SK-N-DZ (cell line): ENCODE results near the gene PRKN.

Experiments
- DNase-seq: peaks from one replicate; pipeline ENCODE4 v3.0.0-alpha.2; 2015; ENCODE audit warnings: low spot score

PRKN gene

DNA sequence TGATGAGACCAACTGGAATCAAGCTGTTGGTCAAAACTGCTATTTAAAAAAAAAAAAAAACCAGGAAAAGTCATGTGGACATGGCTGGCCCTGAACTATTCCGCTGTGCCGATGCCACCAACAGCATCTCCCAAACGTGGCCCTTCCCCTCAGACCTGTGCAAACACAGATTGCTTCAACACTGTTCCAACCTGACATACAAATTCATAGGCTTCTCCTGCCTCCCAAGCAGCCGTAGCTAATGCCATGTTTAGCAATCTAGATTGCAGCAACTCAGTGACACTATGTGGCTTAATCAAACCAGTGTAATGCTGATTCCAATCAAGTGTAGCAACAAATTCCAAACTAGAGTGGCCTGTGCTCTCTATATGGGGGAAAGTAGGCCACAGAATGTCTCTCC is 16.2 kb downstream of the PRKN start:
- DNase-seq: no peak

DNA sequence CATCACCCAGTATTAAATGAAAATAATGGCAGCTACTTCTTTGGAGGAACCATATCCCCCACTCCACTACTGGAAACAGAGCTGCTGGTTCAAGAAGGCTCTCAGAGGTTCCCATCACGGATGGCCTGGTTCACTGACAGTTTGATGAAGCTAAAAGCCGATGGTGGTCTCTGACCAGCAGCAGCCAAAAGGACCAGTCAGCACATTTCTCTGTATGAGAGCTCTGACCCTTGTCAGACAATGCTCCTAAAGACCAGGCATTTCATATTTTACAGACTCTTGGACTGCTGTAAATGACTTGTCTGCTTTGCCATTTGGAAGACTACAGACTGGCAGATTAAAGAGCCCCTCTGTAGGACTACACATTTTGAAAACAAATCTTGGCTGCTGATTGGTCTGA is 16.6 kb downstream of the PRKN start:
- no peak for DNase-seq

DNA sequence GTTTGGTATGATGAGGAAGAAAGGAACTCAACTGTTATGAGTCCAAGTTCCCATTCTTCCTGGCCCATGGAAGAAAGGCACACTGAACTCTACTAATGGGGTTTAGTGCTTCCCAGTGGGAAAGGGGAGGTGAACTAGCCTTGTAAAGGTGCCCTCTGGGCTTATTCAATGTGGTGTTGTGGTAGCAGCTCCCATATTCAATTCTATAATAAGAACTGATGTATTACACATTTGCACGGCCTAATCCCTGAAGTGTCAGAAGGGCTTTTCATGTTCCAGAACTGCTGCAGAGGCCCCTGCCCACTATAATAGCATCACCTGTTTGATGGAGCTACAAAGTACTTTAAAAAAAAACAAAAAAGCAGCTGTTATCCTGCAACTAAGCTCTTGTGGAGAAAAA is 17.1 kb downstream of the PRKN start:
- no peak for DNase-seq

DNA sequence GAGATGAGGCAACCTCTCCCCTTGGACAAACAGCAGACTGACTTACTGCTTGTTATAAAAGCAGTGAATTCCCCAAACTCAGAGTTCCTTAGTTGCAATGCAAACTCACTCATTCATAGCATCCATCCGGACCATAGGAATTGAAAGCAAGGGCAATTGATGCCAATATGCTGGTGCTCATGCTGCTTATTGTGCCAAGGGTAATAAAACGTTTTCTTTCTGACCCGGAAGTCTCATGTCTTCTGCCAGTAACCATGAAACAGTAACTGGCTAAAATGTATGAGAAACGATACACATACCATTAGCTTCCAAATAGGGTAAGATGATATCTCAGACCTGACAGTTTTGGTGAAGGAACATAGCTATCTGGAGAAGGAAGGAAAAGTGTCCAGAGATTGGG is 18.1 kb downstream of the PRKN start:
- no peak for DNase-seq

DNA sequence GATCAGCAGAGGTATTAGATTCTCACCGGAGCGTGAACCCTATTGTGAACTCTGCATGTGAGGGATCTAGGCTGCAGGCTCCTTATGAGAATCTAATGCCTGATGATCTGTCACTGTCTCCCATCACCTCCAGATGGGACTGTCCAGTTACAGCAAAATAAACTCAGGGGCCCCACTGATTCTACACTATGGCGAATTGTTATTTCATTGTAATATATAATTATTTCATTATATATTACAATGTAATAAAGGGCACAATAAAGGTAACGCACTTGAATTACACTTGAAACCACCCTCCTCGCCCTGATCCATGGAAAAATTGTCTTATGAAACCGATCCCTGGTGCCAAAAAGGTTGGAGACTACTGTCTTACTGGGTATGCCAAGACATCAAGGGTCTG is 18.6 kb downstream of the PRKN start:
- DNase-seq: no peak

DNA sequence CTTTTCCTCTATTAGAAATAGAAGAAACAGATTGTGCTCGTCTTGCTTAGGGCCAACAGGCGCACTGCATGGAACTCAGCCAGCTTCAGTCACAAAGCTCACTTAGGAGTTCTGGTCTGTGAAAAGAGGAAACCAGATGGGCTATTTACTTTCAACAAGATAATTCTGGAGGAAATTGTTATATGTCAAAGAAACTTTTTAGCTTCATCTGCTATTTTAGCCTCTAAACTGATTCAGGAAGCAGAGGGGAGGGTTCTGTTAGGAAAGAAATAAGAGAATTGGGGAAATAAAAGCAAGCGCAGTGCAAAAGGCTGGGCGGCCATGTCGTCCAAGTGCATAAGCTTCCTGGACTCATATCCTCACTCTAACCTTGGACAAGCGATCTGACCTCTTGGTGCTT is 21.3 kb downstream of the PRKN start:
- DNase-seq: no peak

DNA sequence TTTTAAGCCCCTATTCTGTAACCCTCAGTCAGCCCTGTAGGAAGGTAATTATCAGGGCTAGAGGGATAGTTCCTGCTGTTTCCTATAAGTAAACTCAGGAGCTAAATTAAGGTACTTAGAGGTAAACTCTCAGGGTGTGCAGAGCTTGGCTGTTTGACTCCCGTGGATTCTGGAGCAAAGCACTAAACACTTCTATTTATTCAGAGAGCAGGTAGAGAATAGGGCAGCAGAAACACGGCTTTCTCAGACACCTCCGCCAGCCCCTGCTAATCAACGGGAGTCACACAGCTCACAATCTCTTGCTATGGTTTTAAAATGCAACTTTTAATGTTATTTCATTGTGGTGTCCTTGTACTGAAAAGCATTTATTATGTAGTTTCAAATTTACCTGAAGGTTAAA is 21.8 kb downstream of the PRKN start:
- DNase-seq: no peak

DNA sequence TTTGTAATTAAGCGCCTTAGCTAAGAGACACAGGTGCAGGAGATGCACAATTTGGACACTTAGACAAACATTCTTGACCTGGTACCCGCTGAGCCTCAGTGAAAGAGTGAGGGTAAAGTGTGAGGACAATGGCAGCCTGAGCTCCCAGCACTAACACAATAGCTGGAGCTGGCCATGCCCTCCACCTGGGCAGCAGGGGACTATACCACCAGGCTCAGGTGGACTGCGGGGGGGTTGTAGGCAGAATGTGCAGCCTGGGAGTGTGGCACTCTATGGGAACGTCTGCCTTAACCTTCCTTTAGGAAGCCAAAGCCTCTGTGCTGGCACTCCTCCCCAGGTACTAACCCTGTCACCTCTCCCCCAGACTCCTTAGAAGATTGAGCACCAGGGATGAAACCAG is 23.6 kb downstream of the PRKN start:
- DNase-seq: no peak

DNA sequence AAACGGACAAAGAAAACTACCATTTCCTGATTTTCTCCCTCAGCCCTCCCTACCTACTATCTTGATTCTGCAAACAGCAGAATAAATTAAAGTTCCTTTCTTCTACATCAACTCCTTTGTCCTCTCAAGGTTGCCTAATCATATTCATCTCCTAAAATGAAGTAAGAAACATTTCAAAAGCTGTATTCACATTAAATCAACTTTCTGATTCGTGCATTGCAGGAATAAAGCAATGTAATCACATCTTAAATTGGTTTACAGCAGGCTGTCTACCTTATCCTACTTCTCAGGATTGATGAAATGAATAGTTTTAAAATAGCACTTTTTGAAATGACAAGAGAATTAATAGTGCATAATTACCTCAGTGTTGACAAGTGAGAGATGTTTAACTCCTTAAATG is 25.1 kb downstream of the PRKN start:
- DNase-seq: no peak

DNA sequence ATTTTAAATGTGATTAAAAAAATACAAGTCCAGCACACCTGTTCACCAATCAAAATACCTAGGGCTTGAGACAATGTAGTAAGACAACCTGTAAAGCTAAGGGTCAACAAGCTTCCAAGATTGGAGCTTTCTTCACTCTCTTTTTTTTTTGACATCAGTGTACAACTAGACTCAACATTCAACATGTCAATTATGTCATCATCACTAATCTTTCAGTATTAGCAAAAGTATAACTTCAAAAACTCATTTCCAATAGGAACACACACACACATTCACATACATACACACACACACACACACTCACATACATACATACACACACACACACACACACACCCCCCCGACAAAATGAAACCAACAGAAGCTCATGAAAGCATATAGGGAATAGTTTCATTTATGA is 26.0 kb downstream of the PRKN start:
- DNase-seq: no peak

DNA sequence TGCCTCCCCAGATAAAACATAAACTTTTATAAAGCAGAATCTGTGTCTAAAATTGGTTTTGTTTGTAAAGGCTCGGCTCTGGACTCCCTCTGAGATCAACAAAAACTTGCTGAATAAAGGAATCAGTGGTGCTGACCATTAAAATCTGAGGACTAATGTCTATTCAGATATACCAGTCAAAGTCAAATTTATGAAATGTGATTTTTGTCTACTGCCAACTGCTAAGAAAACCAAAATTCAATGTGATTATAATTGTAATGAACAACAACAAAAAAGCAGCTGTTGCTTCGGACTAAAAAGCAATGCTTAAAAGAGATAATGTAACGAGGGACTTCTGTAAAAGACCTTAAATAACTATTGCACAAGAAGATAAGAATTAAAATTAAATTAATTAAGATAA is 26.6 kb downstream of the PRKN start:
- DNase-seq: no peak

DNA sequence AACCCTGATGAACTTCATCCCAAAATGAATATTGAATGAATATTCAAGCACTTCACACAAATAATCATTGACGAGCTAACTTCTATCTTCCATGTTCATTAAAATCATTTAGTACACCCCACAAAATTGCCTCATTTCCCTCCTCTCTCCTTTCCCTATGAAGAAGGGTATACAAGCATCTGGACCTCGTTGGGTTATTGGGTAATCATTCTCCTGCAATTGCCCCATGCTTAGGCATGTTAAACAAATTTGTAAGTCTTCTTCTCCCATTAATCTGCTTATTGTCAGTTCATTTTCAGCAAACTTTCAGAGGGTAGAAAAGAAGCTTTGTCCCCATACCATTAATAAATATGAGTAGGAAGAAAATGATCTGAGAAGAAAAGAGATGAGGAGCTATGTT is 27.6 kb downstream of the PRKN start:
- no peak for DNase-seq

DNA sequence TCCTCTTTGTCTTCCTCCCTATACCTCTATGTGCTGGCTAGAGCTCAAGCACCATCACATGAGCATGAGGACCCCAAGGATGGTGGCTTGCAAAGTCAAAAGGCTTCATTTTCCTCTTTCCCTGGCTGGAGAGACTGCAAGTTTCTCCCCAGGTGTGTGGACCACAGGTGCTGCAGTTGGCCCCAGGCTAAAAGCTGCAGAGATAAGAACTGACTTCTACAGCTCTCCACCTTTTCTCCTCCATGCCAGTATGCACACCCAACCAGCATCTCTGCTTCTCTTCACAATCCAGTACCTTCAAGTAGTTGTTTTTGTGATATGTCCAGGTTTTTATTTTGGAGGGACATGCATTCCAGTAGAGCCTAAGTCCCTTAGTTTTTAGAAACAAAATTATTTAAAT is 29.1 kb downstream of the PRKN start:
- no peak for DNase-seq

DNA sequence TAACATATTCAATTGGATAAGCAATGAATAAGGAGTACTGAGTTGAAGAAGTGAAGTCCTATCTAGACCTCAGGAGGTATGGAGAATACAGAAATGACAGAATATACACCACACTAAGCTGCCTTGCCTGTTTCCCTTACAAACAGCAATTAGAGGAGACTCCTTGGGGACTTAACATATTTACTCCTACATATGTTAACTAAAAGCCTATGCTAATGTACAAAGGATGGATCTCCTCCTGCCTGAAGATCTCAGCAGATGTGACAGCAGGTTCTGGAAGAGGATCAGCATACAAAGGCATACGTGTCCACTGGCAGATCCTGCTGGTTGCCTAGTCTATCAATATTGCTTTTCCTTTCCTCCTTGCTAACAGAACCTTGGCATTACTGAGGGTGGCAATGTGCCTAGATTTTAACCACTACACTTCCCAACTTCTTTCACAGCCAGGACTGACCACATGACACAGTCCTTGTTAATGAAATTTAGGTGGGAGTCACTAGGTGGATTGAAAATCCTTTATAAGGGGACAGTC is 29.6 kb downstream of the PRKN start:
- no peak for DNase-seq

DNA sequence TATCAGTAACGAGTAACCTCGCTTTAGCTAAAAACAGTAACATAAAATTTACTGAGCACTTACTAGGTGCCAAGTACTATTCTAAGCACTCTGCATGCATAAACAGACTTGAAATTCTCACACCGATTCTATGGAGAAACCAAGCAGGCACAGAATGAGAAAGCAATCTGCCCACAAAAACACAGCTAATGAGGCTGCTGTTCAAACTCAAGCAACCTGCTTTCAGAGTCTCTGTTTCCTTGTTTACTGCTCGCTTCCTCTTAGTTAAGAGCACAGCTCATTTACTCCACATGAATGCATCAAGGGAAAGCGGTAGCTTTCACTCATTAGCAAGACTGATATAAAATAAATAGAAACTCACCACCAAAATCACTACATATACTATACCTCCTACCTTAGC is 37.4 kb downstream of the PRKN start:
- DNase-seq: no peak

DNA sequence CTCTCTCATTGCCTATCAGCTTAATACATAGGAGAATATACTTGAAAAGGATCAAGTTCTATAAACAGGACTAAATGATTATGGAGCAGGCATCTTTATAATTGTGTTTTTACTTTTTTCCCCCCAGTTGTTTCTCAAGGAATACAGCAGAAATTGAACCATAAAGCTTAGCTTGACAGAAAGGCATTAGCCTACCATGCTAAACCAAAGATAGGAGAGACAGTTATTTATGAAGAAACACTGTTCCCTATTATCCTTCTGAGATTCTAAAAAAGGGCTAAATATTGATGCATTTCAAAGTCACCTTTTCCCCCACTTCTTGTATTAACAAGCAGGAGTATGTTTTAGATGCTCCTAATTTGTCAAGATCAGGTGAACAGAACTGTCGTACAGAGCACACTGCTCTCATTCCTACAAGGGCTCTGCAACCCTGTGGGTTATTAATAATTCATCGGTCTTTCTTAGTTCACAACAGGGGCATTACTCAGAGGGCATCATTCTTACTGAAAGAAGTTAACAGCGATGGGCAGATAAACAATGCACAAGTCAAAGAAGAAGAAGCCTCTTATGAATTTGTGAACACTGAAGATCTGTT is 38.7 kb downstream of the PRKN start:
- DNase-seq: no peak

DNA sequence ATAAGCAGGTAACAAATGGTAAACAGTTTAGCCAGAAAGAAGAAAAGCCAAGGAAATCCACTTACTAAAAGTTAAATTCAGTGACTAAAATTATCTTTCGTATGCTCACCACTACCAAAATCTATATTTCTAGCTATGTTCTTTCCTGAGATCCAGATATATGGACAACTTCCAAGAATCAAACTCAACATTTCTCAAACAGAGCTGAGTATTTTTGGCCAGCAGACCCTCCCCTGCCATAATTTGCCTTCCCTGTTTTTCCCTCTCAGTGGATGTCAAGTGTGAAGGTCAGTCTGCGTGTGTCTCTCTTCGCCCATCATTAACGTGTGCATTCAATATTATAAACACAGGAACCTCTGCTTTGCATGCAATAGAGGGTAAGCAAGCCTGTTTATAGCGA is 42.0 kb downstream of the PRKN start:
- DNase-seq: no peak

DNA sequence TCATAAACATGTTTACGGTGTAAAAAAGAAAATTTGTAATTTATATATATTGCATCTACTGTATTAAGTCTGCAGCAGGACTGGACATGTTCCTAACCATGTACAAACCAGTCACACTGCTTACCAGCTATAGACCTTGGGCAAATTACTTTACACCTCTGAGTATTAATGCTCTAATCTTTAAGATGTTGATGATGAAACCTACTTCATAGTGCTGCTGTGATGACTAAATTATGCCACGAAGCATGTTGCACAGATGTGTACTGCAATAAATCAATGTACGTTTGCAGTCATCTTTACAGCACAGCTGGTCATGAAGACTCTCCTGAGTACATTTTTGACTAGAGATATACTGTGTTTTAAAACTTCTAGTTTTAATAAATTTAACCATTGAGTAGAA is 42.6 kb downstream of the PRKN start:
- DNase-seq: no peak

DNA sequence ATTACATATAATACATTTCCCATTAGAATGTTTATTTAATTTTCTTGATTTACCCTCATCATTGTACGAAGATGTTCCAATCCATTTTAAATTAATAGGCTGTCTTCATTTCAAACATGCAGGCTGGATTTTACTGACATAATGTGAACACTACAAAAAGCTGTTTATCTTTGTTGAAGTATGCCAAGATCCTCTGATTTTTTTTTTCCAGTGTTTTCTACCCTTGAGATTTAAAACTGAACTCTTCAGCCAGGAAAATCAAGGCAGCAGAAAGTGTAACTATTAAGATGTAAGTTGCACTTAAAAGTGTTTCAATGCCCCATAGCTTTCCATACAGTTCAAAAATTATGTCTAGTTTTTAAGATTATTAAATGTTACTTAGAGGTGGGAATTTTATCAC is 43.5 kb downstream of the PRKN start:
- no peak for DNase-seq

DNA sequence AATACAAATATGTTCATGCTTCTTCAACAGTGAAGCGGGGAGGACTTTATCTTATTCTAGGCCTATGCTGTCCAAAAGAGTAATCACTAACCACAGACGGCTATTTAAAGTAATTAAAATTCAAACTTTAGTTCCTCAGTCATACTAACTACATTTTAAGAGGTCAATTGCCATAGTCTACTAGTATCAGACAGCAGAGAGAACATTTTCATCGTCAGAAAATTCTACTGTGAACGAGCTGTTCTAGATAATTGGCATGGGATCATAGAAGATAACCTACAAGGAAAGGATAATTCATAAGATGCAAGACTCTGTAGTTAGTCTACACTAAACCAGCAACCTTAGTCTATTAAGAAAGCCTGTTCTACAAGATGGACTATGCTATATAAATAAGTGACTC is 44.4 kb downstream of the PRKN start:
- DNase-seq: no peak

DNA sequence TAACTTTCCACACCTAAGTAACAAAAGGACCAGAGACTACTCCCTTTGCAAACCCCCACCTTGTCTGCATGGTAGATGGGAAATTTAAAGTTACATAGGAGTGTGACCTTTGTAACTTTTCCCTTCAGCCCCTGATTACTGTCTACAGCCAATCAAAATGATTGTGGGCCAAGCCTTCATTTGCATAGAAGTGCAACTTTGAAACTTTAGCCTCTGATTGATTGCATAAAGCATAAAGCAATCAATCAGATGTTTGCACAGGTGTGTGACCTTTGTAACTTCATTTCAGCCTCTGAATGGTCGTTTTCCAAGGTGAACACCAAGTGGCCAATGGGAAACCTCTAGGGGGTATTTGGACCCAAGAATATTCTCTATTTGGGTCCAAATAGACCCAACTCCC is 46.1 kb downstream of the PRKN start:
- no peak for DNase-seq

DNA sequence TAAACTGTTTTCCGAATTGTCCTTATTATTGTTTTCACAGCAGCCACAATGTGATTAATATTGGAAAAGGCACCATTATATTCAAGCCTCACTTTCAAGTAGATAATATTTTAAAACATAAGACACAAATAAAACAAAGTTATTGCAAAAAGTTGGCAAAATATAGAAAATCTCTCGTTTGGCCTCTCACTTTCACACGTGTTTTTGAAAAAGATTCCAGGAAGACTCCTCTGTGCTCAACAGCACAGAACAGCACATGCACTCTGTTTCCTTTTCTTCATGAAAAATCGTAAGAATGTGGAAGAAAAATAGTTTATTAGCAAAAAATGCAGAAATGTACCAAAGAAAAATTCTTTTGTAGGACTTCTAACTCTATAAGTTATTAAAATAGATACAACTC is 46.7 kb downstream of the PRKN start:
- no peak for DNase-seq

DNA sequence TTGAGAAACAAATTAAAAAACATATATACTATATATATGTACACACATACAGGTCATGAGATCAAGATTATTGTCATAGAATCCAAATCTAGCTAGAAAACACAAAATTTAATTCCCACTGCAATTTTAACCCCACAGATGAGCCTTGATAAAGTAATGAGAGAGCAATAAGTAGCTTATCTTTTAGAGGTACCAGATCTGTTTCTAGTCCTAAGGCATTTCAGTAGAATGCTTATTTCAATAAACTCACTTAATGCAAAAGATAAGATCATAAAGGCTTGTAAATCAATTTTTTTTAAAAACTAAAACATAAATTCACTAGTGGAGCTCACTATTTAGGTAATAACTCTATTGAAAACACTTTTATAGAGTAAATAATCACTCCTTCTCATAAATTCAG is 47.2 kb downstream of the PRKN start:
- peak; percentile 50 for DNase-seq

DNA sequence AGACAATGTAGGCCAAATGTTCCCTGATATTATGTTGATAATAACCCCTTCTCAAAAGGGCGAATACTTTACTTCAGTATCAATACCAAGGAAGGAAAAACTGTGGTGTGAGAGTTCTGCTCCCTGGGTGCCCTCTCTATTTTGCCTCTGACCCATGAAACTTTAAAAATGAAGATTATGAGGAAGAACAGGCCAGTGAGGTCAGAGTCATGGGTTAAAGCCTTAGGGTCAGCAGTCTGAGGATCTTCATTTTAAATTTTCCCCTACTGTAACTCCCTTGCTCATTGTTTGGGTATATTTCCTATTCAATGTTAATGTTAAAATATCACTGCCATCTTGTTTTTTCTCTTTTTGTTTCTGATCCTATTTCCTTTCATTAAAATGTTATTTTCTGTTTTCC is 47.9 kb downstream of the PRKN start:
- DNase-seq: no peak
